SK-N-SH (cell line): Measurements from ENCODE around the gene BRCA1.

ENCODE experiments used
- EZH2phosphoT487 ChIP-seq: fragments of 200-600 bp; sonication (generic); IDR thresholded peaks from 2 replicates; pipeline ENCODE4 v1.6.1; 2017; ENCODE audit warnings: low read depth, mixed run types, mild to moderate bottlenecking, antibody characterized with exemption, moderate library complexity, borderline replicate concordance
- GABPA ChIP-seq: IDR thresholded peaks from 2 replicates; pipeline ENCODE4 v1.4.0; 2012; ENCODE audit warnings: low read depth, mild to moderate bottlenecking
- JUND ChIP-seq: IDR thresholded peaks from 2 replicates; pipeline ENCODE4 v1.4.0; 2012
- POLR2AphosphoS5 ChIP-seq: IDR thresholded peaks from 2 replicates; pipeline ENCODE4 v1.6.1; 2012; ENCODE audit warnings: low read depth, low read length
- ZBTB33 ChIP-seq: IDR thresholded peaks from 2 replicates; pipeline ENCODE4 v1.4.0; 2012; ENCODE audit warnings: low read depth, borderline replicate concordance
- TF ChIP-seq, protein P1 (sequence below): fragments of 200-600 bp; sonication (generic); IDR thresholded peaks from 2 replicates; pipeline ENCODE4 v1.6.1; 2017; ENCODE audit warnings: antibody characterized with exemption, mild to moderate bottlenecking, moderate library complexity
- TF ChIP-seq, protein P2 (sequence below): IDR thresholded peaks from 2 replicates; pipeline ENCODE4 v1.4.0; 2012; ENCODE audit warnings: low read depth, borderline replicate concordance

DNA sequence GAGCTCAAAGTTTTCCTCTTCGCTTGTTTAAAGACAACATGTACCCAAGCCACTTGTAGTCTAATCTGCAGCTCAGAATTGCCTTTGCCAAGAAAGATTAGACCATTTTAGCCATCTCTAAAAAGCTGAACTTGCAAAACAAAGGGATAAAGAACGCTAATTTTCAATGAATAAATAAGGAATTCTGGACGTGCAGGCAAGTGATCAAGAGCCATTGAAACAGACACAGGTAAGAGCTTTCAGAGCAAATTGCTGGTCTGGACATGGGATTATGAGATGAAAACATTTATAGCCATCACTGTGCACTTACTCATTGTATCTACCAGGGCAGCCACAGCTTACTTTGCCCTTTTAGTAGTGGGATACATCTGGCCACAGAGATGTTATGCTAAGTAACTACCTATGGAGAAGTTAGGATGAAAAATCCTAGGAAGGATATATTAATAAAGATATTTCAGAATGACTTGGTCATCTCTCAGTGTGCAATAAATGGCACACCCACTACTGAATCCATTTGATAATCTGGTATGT, 55.7 kb downstream of the BRCA1 start:
- TF ChIP-seq EZH2phosphoT487 (no peak), ZBTB33 (no peak), POLR2AphosphoS5 (no peak), GABPA (no peak), JUND (no peak)
- TF ChIP-seq, protein P1, sequence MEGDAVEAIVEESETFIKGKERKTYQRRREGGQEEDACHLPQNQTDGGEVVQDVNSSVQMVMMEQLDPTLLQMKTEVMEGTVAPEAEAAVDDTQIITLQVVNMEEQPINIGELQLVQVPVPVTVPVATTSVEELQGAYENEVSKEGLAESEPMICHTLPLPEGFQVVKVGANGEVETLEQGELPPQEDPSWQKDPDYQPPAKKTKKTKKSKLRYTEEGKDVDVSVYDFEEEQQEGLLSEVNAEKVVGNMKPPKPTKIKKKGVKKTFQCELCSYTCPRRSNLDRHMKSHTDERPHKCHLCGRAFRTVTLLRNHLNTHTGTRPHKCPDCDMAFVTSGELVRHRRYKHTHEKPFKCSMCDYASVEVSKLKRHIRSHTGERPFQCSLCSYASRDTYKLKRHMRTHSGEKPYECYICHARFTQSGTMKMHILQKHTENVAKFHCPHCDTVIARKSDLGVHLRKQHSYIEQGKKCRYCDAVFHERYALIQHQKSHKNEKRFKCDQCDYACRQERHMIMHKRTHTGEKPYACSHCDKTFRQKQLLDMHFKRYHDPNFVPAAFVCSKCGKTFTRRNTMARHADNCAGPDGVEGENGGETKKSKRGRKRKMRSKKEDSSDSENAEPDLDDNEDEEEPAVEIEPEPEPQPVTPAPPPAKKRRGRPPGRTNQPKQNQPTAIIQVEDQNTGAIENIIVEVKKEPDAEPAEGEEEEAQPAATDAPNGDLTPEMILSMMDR: no peak
- TF ChIP-seq, protein P2, sequence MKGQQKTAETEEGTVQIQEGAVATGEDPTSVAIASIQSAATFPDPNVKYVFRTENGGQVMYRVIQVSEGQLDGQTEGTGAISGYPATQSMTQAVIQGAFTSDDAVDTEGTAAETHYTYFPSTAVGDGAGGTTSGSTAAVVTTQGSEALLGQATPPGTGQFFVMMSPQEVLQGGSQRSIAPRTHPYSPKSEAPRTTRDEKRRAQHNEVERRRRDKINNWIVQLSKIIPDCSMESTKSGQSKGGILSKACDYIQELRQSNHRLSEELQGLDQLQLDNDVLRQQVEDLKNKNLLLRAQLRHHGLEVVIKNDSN: no peak
